Measurements from ENCODE around the gene PTN.

The PTN gene

DNA sequence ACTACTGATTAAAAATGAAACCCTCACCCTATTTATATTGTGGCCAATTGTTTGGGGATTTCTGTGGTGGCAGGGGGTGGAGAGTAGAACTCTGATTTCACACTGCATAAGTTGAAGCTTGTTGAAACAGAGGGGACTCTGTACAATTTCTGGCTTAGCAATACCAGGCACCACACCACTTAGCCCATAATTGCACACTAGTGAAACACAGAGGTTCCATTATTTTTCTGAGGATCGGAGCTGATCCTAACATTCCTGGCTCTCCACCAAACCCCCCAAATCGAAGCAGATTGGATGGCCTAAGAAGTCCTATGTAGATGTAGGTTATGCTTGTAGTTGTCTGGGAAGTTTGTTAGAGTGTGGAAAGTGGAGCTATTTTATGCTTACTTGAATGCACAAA lies 47.0 kb downstream of the PTN start:
- ChIA-PET CTCF (interaction anchor here (0.7 to 2.0 kb wide), 2 partner anchors 9 to 15 kb away, joined by 3 to 16 read pairs; no protein-coding TSS in a partner anchor), POLR2A (no interaction called here)
- Histone ChIP-seq H3K4me1 (ENCODE audit: control insufficient read depth, insufficient read depth, low read length) (no peaks in the 10 kb centered on the region), H3K9me3 (ENCODE audit: control insufficient read depth, insufficient read depth, low read depth, low read length) (no peaks in the 10 kb centered on the region), H3K27ac (ENCODE audit: extremely low read depth, low read depth, low read length) (no peak overlapping the region), H3K36me3 (ENCODE audit: control insufficient read depth in 2 of 2, insufficient read depth in 1 of 2, low read length in 2 of 2) (no peaks in the 10 kb centered on the region), H3K4me3 (ENCODE audit: low read depth, low read length) (no peak overlapping the region)
- TF ChIP-seq ZNF558 (tag by site-specific recombination; IDR thresholded peaks at IDR 0.05) (no peak), ZEB2 (tag by site-specific recombination; IDR thresholded peaks at IDR 0.05) (no peak), ZNF501 (tag by site-specific recombination; IDR thresholded peaks at IDR 0.05) (no peak), ZNF768 (tag by site-specific recombination; IDR thresholded peaks at IDR 0.05) (no peak), SETDB1 (IDR thresholded peaks at IDR 0.05; ENCODE audit: insufficient read length, low read length) (no peak), ZNF660 (tag by site-specific recombination; IDR thresholded peaks at IDR 0.05) (no peak), EGR2 (tag by site-specific recombination; IDR thresholded peaks at IDR 0.05; ENCODE audit: low read depth) (no peak)
- TF ChIP-seq, protein P1, sequence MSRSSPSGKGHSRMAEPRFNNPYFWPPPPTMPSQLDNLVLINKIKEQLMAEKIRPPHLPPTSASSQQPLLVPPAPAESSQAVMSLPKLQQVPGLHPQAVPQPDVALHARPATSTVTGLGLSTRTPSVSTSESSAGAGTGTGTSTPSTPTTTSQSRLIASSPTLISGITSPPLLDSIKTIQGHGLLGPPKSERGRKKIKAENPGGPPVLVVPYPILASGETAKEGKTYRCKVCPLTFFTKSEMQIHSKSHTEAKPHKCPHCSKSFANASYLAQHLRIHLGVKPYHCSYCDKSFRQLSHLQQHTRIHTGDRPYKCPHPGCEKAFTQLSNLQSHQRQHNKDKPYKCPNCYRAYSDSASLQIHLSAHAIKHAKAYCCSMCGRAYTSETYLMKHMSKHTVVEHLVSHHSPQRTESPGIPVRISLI (tag by site-specific recombination; IDR thresholded peaks at IDR 0.05): no peak
- TF ChIP-seq, protein P2, sequence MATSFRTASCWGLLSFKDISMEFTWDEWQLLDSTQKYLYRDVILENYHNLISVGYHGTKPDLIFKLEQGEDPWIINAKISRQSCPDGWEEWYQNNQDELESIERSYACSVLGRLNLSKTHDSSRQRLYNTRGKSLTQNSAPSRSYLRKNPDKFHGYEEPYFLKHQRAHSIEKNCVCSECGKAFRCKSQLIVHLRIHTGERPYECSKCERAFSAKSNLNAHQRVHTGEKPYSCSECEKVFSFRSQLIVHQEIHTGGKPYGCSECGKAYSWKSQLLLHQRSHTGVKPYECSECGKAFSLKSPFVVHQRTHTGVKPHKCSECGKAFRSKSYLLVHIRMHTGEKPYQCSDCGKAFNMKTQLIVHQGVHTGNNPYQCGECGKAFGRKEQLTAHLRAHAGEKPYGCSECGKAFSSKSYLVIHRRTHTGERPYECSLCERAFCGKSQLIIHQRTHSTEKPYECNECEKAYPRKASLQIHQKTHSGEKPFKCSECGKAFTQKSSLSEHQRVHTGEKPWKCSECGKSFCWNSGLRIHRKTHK (tag by site-specific recombination; IDR thresholded peaks at IDR 0.05): no peak

DNA sequence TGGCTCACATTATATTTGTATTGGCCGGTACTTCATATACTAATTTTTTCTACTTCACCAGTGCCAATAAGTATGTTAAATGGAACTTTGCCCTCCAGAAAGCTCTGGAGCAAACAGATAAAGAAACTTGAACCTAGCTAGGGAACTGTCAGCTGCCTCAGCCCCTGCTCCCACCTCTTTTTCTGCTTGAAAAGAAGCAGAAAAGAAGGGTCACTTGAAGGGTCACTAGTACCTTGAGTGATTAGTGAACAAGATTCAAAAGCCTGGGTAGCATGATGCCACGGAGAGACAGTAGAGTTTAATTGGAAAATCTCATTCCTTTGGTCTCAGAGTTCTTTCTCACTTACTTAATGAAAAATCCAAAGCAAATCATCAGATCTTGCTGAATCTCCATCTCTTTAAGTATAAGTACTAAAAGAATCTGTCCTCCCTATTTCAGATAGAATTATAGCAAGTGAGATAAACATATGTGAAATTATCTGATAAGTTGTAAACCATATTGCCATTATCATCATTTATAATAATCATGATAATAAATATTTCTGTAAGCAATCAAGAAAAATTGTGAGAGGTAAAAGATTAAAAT lies 47.7 kb downstream of the PTN start:
- no peaks in the 10 kb centered on the region for H3K4me1 ChIP-seq (ENCODE audit: control insufficient read depth, insufficient read depth, low read length)
- TF ChIP-seq ZNF391 (tag by site-specific recombination; IDR thresholded peaks at IDR 0.05; ENCODE audit: borderline replicate concordance, low read depth) (no peak), ZNF140 (tag by site-specific recombination; IDR thresholded peaks at IDR 0.05) (no peak), ZNF184 (tag by site-specific recombination; IDR thresholded peaks at IDR 0.05) (no peak), ZNF521 (tag by site-specific recombination; IDR thresholded peaks at IDR 0.05) (no peak)
- TF ChIP-seq, protein P3, sequence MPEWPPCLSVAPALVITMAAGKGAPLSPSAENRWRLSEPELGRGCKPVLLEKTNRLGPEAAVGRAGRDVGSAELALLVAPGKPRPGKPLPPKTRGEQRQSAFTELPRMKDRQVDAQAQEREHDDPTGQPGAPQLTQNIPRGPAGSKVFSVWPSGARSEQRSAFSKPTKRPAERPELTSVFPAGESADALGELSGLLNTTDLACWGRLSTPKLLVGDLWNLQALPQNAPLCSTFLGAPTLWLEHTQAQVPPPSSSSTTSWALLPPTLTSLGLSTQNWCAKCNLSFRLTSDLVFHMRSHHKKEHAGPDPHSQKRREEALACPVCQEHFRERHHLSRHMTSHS (tag by site-specific recombination; IDR thresholded peaks at IDR 0.05): no peak
- TF ChIP-seq, protein P4, sequence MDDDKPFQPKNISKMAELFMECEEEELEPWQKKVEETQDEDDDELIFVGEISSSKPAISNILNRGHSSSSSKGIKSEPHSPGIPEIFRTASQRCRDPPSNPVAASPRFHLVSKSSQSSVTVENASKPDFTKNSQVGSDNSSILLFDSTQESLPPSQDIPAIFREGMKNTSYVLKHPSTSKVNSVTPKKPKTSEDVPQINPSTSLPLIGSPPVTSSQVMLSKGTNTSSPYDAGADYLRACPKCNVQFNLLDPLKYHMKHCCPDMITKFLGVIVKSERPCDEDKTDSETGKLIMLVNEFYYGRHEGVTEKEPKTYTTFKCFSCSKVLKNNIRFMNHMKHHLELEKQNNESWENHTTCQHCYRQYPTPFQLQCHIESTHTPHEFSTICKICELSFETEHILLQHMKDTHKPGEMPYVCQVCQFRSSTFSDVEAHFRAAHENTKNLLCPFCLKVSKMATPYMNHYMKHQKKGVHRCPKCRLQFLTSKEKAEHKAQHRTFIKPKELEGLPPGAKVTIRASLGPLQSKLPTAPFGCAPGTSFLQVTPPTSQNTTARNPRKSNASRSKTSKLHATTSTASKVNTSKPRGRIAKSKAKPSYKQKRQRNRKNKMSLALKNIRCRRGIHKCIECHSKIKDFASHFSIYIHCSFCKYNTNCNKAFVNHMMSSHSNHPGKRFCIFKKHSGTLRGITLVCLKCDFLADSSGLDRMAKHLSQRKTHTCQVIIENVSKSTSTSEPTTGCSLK (tag by site-specific recombination; IDR thresholded peaks at IDR 0.05): no peak
- no peaks in the 10 kb centered on the region for H3K36me3 ChIP-seq (ENCODE audit: control insufficient read depth in 2 of 2, insufficient read depth in 1 of 2, low read length in 2 of 2)
- ChIA-PET CTCF (interaction anchor here (2.0 kb wide), 1 partner anchor 8 kb away, joined by 16 read pairs; no protein-coding TSS in a partner anchor), POLR2A (no interaction called here)
- H3K9me3 ChIP-seq (ENCODE audit: control insufficient read depth, insufficient read depth, low read depth, low read length): no peaks in the 10 kb centered on the region
- no peak overlapping the region for H3K4me3 ChIP-seq (ENCODE audit: low read depth, low read length)
- no peak overlapping the region for H3K27ac ChIP-seq (ENCODE audit: extremely low read depth, low read depth, low read length)

DNA sequence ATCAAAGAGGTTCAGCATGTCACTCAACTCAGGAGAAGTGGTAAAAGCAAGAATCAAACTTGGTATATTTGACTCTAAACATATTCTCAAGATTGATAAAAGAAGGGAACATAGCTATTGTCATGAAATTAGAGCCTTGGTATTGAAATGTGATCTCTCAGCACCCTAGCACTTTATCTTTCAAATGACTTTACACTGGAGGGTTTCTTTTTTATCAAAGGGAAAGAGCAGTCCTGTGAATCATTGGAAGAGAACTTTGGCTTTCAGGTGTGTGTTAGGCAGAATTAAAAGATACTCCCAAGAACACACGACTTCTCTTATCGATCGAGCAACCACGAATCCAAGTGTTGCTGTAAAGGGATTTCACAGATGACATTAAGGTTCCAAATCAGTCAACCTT lies 54.4 kb downstream of the PTN start:
- H3K36me3 ChIP-seq (ENCODE audit: control insufficient read depth in 2 of 2, insufficient read depth in 1 of 2, low read length in 2 of 2): no peaks in the 10 kb centered on the region
- CTCF ChIA-PET: interaction anchor here (1.0 to 1.1 kb wide), 2 partner anchors 166 to 337 kb away, joined by 3 to 4 read pairs; no protein-coding TSS in a partner anchor
- no peak for TF ChIP-seq ZNF624 (tag by site-specific recombination; IDR thresholded peaks at IDR 0.05)
- no peak for TF ChIP-seq ZNF629 (tag by site-specific recombination; IDR thresholded peaks at IDR 0.05)
- no peak for TF ChIP-seq ZNF830 (tag by site-specific recombination; IDR thresholded peaks at IDR 0.05; ENCODE audit: low read depth)
- TF ChIP-seq, protein P5, sequence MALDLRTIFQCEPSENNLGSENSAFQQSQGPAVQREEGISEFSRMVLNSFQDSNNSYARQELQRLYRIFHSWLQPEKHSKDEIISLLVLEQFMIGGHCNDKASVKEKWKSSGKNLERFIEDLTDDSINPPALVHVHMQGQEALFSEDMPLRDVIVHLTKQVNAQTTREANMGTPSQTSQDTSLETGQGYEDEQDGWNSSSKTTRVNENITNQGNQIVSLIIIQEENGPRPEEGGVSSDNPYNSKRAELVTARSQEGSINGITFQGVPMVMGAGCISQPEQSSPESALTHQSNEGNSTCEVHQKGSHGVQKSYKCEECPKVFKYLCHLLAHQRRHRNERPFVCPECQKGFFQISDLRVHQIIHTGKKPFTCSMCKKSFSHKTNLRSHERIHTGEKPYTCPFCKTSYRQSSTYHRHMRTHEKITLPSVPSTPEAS (tag by site-specific recombination; IDR thresholded peaks at IDR 0.05): no peak
- no peak for TF ChIP-seq ZNF292 (tag by site-specific recombination; IDR thresholded peaks at IDR 0.05; ENCODE audit: borderline replicate concordance, low read depth)
- no peak for TF ChIP-seq GFI1B (tag by site-specific recombination; IDR thresholded peaks at IDR 0.05)
- no peak for TF ChIP-seq ZNF521 (tag by site-specific recombination; IDR thresholded peaks at IDR 0.05)
- TF ChIP-seq, protein P6, sequence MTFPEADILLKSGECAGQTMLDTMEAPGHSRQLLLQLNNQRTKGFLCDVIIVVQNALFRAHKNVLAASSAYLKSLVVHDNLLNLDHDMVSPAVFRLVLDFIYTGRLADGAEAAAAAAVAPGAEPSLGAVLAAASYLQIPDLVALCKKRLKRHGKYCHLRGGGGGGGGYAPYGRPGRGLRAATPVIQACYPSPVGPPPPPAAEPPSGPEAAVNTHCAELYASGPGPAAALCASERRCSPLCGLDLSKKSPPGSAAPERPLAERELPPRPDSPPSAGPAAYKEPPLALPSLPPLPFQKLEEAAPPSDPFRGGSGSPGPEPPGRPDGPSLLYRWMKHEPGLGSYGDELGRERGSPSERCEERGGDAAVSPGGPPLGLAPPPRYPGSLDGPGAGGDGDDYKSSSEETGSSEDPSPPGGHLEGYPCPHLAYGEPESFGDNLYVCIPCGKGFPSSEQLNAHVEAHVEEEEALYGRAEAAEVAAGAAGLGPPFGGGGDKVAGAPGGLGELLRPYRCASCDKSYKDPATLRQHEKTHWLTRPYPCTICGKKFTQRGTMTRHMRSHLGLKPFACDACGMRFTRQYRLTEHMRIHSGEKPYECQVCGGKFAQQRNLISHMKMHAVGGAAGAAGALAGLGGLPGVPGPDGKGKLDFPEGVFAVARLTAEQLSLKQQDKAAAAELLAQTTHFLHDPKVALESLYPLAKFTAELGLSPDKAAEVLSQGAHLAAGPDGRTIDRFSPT (tag by site-specific recombination; IDR thresholded peaks at IDR 0.05): no peak
- no peak for TF ChIP-seq ZBTB8A (tag by site-specific recombination; IDR thresholded peaks at IDR 0.05)

More for the DNA sequence above, 54.4 kb downstream of the PTN start:
- POLR2A ChIA-PET: no interaction called here
- H3K4me3 ChIP-seq (ENCODE audit: low read depth, low read length): no peak overlapping the region
- H3K9me3 ChIP-seq (ENCODE audit: control insufficient read depth, insufficient read depth, low read depth, low read length): no peaks in the 10 kb centered on the region
- no peak overlapping the region for H3K27ac ChIP-seq (ENCODE audit: extremely low read depth, low read depth, low read length)
- no peaks in the 10 kb centered on the region for H3K4me1 ChIP-seq (ENCODE audit: control insufficient read depth, insufficient read depth, low read length)

All from HEK293 (cell line).